ENCODE measurements around the gene FLT3LG.

DNA sequence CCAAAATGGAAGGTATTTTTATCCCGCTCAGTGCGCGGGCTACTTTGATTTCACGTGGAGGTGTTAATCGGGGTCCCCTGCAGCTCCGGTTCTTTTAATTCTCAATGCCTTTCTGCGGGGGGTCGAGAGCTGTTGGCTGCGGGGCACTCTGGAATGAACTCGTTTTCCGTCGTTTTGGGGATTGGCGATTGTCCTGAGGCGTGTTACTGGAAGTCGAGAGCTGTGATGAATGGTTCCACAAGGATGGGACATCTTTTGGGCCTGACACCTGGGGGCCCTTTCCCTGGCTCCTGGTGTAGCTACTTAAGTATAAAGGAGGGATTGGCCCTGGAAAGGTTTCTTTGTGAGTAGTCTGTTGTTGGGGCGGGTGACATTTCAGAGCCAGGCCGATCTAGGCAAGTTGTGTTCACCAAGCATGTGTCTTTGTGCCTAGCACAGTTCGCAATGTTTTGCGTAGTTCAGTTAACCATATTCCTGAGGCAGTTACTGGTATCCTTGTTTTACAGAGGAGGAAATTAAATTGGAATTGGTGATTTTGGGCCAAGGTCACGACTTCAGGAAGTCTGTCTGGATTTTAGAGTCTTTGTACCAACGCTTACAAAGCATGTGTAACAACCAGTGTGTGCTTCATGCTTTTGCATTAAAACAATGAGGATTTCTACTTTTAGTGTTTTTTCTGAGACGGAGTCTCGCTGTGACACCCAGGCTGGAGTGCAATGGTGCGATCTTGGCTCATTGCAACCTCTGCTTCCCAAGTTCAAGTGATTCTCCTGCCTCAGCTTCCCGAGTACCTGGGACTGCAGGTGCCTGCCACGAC lies 14.2 kb downstream of the FLT3LG start:
- no peak for TF ChIP-seq L3MBTL2 (conservative IDR thresholded peaks at IDR 0.05)
- TF ChIP-seq LEF1 (IDR thresholded peaks at IDR 0.05; ENCODE audit: borderline replicate concordance) = no peak
- no peak for TF ChIP-seq ZNF384 (IDR thresholded peaks at IDR 0.05)
- TF ChIP-seq SP1 (IDR thresholded peaks at IDR 0.05) = no peak
- TF ChIP-seq BHLHE40 (IDR thresholded peaks at IDR 0.05; ENCODE audit: borderline replicate concordance) = no peak
- TF ChIP-seq TARDBP (IDR thresholded peaks at IDR 0.05) = no peak

All from HEK293T (cell line).